WTC11 (cell line): ENCODE data around the gene NKD1. TPM values are rescaled to one million over a fixed set of nuclear protein-coding genes. Genes with fewer than 3 reads are reported as not detected.

Experiments
- ATAC-seq: fragments of 200-7000 bp; cut with Tn5 transposase; 2 replicates; pipeline ENCODE4 v1.10.0; 2021; ENCODE audit warnings: mild to moderate bottlenecking, moderate library complexity
- CTCF ChIA-PET: fragments of 300-600 bp; sonication (Branson Sonifier 250); formaldehyde crosslinking; loops from one replicate; lab custom pipeline; 2021; ENCODE audit warnings: antibody characterized with exemption; lab: Charles Lee
- POLR2A ChIA-PET: fragments of 350-600 bp; sonication (Branson Sonifier 250); formaldehyde crosslinking; loops from one replicate; lab custom pipeline; 2021; ENCODE audit warnings: antibody characterized with exemption; lab: Charles Lee
- DNase-seq: peaks from one replicate; pipeline ENCODE4 v3.0.0; 2021; ENCODE audit warnings: low spot score
- H3K27ac Mint-ChIP-seq: 2 replicates; pipeline ENCODE4 v1.8.0; 2021; ENCODE audit warnings: mixed read lengths
- H3K27me3 Mint-ChIP-seq: 2 replicates; pipeline ENCODE4 v1.8.0; 2021; ENCODE audit warnings: low read depth, mild to moderate bottlenecking, moderate library complexity, mixed read lengths
- H3K36me3 Mint-ChIP-seq: 2 replicates; pipeline ENCODE4 v1.8.0; 2021; ENCODE audit warnings: mixed read lengths
- H3K4me1 Mint-ChIP-seq: 2 replicates; pipeline ENCODE4 v1.8.0; 2022; ENCODE audit warnings: mixed read lengths
- H3K4me3 Mint-ChIP-seq: 2 replicates; pipeline ENCODE4 v1.8.0; 2021; ENCODE audit warnings: mild to moderate bottlenecking, moderate library complexity, mixed read lengths
- H3K9me3 Mint-ChIP-seq: 2 replicates; pipeline ENCODE4 v1.8.0; 2021; ENCODE audit warnings: mixed read lengths
- CBFB ChIP-seq: sonication (generic); formaldehyde crosslinking; IDR thresholded peaks from 2 replicates; pipeline ENCODE4 v1.8.1; 2022; ENCODE audit warnings: mild to moderate bottlenecking, low read depth, missing genetic modification reagents
- CREB1 ChIP-seq: sonication (generic); formaldehyde crosslinking; IDR thresholded peaks from 2 replicates; pipeline ENCODE4 v1.8.0; 2023; ENCODE audit warnings: mild to moderate bottlenecking, missing genetic modification reagents
- E2F5 ChIP-seq: sonication (generic); formaldehyde crosslinking; IDR thresholded peaks from 2 replicates; pipeline ENCODE4 v1.8.1; 2022; ENCODE audit warnings: mild to moderate bottlenecking, moderate library complexity, missing genetic modification reagents
- FOXP1 ChIP-seq: sonication (generic); formaldehyde crosslinking; IDR thresholded peaks from 2 replicates; pipeline ENCODE4 v1.8.0; 2022; ENCODE audit warnings: missing genetic modification reagents, mild to moderate bottlenecking, moderate library complexity, borderline replicate concordance
- GRHL2 ChIP-seq: fragments of 250-450 bp; sonication (Bioruptor Pico); IDR thresholded peaks from 2 replicates; pipeline ENCODE4 v1.8.0; 2022; ENCODE audit warnings: mild to moderate bottlenecking, moderate library complexity; ENCODE audit not compliant: insufficient replicate concordance, severe bottlenecking
- JUN ChIP-seq: sonication (generic); formaldehyde crosslinking; IDR thresholded peaks from 2 replicates; pipeline ENCODE4 v1.8.0; 2023; ENCODE audit warnings: mild to moderate bottlenecking, missing genetic modification reagents
- MXD4 ChIP-seq: fragments of 250-450 bp; sonication (Bioruptor Pico); IDR thresholded peaks from 2 replicates; pipeline ENCODE4 v1.8.0; 2021; ENCODE audit warnings: mild to moderate bottlenecking, moderate library complexity, borderline replicate concordance
- NFYB ChIP-seq: sonication (generic); formaldehyde crosslinking; conservative IDR thresholded peaks from 2 replicates; pipeline ENCODE4 v1.8.0; 2022; ENCODE audit warnings: low read depth, missing genetic modification reagents
- NR1H2 ChIP-seq: sonication (generic); formaldehyde crosslinking; IDR thresholded peaks from 2 replicates; pipeline ENCODE4 v1.9.0; 2021; ENCODE audit warnings: mild to moderate bottlenecking, moderate library complexity, missing genetic modification reagents
- NR2C2 ChIP-seq: sonication (generic); formaldehyde crosslinking; IDR thresholded peaks from 2 replicates; pipeline ENCODE4 v1.8.0; 2022; ENCODE audit warnings: mild to moderate bottlenecking, missing genetic modification reagents
- PRRX2 ChIP-seq: fragments of 250-450 bp; sonication (Bioruptor Pico); IDR thresholded peaks from 2 replicates; pipeline ENCODE4 v1.8.0; 2021; ENCODE audit warnings: mild to moderate bottlenecking
- SOX15 ChIP-seq: fragments of 250-450 bp; sonication (Bioruptor Pico); IDR thresholded peaks from 2 replicates; pipeline ENCODE4 v1.9.0; 2021; ENCODE audit warnings: mild to moderate bottlenecking
- TEAD1 ChIP-seq: sonication (generic); formaldehyde crosslinking; IDR thresholded peaks from 2 replicates; pipeline ENCODE4 v1.8.0; 2022; ENCODE audit warnings: mild to moderate bottlenecking, missing genetic modification reagents
- ZBTB21 ChIP-seq: sonication (generic); formaldehyde crosslinking; IDR thresholded peaks from 2 replicates; pipeline ENCODE4 v1.8.1; 2023; ENCODE audit warnings: mild to moderate bottlenecking, missing genetic modification reagents, borderline replicate concordance
- ZNF263 ChIP-seq: sonication (generic); formaldehyde crosslinking; IDR thresholded peaks from 2 replicates; pipeline ENCODE4 v1.8.1; 2022; ENCODE audit warnings: low read depth, mild to moderate bottlenecking, moderate library complexity, missing genetic modification reagents
- ZNF532 ChIP-seq: fragments of 250-450 bp; sonication (Bioruptor Pico); IDR thresholded peaks from 2 replicates; pipeline ENCODE4 v1.9.0; 2021; ENCODE audit warnings: mild to moderate bottlenecking, borderline replicate concordance
- ZNF671 ChIP-seq: fragments of 250-450 bp; sonication (Bioruptor Pico); IDR thresholded peaks from 2 replicates; pipeline ENCODE4 v1.8.0; 2021; ENCODE audit warnings: mild to moderate bottlenecking
- total RNA-seq: library from RNA; stranded (reverse); gene quantifications from 3 replicates; pipeline ENCODE4 v1.2.3, GENCODE V29; 2021
- TF ChIP-seq, protein P1 (sequence below): sonication (generic); formaldehyde crosslinking; IDR thresholded peaks from 2 replicates; pipeline ENCODE4 v1.8.1; 2023; ENCODE audit warnings: mild to moderate bottlenecking, missing genetic modification reagents
- TF ChIP-seq, protein P2 (sequence below): sonication (generic); formaldehyde crosslinking; IDR thresholded peaks from 2 replicates; pipeline ENCODE4 v1.8.1; 2023; ENCODE audit warnings: mild to moderate bottlenecking, missing genetic modification reagents
- TF ChIP-seq, protein P3 (sequence below): fragments of 200-600 bp; IDR thresholded peaks from 2 replicates; pipeline ENCODE4 v1.8.0; 2022; ENCODE audit warnings: antibody characterized with exemption
- TF ChIP-seq, protein P4 (sequence below): fragments of 250-450 bp; sonication (Bioruptor Pico); IDR thresholded peaks from 2 replicates; pipeline ENCODE4 v2.1.2; 2022; ENCODE audit warnings: mild to moderate bottlenecking, moderate library complexity

NKD1 gene
- total RNA-seq, 1 experiment from 2014 or later: 6.0 TPM

DNA sequence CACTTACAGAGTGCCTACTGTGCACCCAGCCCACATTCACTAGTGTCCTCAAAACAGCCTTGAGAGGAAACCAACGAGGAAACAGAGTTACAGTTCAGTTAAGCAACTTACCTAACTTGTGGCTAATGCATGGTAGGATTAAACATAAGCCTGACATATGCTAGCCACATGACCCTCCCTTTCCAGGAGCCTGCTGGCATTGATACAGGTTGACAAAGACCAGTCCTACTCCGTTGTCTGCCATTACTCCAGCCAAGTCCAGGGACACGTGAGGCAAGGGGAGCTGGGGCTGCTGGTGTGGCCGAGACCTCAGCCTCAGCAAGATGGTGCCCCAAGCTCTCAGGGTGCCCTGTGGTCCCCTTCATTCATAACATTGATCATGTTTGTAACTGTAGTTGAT, 95.0 kb downstream of the NKD1 start:
- H3K9me3 Mint-ChIP-seq: no peaks in the 10 kb centered on the region
- CTCF ChIA-PET: no interaction called here
- TF ChIP-seq, protein P1, sequence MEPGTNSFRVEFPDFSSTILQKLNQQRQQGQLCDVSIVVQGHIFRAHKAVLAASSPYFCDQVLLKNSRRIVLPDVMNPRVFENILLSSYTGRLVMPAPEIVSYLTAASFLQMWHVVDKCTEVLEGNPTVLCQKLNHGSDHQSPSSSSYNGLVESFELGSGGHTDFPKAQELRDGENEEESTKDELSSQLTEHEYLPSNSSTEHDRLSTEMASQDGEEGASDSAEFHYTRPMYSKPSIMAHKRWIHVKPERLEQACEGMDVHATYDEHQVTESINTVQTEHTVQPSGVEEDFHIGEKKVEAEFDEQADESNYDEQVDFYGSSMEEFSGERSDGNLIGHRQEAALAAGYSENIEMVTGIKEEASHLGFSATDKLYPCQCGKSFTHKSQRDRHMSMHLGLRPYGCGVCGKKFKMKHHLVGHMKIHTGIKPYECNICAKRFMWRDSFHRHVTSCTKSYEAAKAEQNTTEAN (CRISPR knock-in tag): no peak
- TF ChIP-seq NR2C2 (CRISPR knock-in tag) (no peak), NR1H2 (CRISPR knock-in tag) (no peak), FOXP1 (CRISPR knock-in tag) (no peak), SOX15 (no peak), CREB1 (no peak), GRHL2 (no peak), E2F5 (CRISPR knock-in tag) (no peak)
- TF ChIP-seq, protein P2, sequence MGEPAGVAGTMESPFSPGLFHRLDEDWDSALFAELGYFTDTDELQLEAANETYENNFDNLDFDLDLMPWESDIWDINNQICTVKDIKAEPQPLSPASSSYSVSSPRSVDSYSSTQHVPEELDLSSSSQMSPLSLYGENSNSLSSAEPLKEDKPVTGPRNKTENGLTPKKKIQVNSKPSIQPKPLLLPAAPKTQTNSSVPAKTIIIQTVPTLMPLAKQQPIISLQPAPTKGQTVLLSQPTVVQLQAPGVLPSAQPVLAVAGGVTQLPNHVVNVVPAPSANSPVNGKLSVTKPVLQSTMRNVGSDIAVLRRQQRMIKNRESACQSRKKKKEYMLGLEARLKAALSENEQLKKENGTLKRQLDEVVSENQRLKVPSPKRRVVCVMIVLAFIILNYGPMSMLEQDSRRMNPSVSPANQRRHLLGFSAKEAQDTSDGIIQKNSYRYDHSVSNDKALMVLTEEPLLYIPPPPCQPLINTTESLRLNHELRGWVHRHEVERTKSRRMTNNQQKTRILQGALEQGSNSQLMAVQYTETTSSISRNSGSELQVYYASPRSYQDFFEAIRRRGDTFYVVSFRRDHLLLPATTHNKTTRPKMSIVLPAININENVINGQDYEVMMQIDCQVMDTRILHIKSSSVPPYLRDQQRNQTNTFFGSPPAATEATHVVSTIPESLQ (CRISPR knock-in tag): no peak
- TF ChIP-seq, all 79 proteins: peak for 0
- Mint-ChIP-seq H3K27me3 (no peaks in the 10 kb centered on the region), H3K27ac (no peak overlapping the region), H3K4me3 (no peak overlapping the region), H3K36me3 (no peaks in the 10 kb centered on the region), H3K4me1 (peaks cover 15% of the 10 kb centered on the region)
- no peak for DNase-seq
- POLR2A ChIA-PET: no interaction called here
- no peak for ATAC-seq

GRCh38 chr16:50644245-50644644, 96.0 kb downstream of the NKD1 start:
- H3K27me3 Mint-ChIP-seq: no peaks in the 10 kb centered on the region
- H3K4me1 Mint-ChIP-seq: peaks cover 15% of the 10 kb centered on the region
- CTCF ChIA-PET: interaction anchor here (1.0 to 2.2 kb wide), 12 partner anchors 9 to 619 kb away, joined by 3 to 22 read pairs (median 5); partner anchors contain the start of genes CNEP1R1 and CYLD
- ATAC-seq: no peak
- H3K4me3 Mint-ChIP-seq: no peak overlapping the region
- no peaks in the 10 kb centered on the region for H3K9me3 Mint-ChIP-seq
- H3K36me3 Mint-ChIP-seq: no peaks in the 10 kb centered on the region
- no peak overlapping the region for H3K27ac Mint-ChIP-seq
- DNase-seq: no peak
- POLR2A ChIA-PET: no interaction called here
- no peak for TF ChIP-seq TEAD1
- no peak for TF ChIP-seq CBFB (CRISPR knock-in tag)
- TF ChIP-seq NFYB: no peak
- TF ChIP-seq ZNF532 (CRISPR knock-in tag): no peak
- no peak for TF ChIP-seq MXD4
- TF ChIP-seq NR2C2 (CRISPR knock-in tag): no peak
- no peak for TF ChIP-seq ZNF263 (CRISPR knock-in tag)
- no peak for TF ChIP-seq JUN (CRISPR knock-in tag)
- TF ChIP-seq, protein P3, sequence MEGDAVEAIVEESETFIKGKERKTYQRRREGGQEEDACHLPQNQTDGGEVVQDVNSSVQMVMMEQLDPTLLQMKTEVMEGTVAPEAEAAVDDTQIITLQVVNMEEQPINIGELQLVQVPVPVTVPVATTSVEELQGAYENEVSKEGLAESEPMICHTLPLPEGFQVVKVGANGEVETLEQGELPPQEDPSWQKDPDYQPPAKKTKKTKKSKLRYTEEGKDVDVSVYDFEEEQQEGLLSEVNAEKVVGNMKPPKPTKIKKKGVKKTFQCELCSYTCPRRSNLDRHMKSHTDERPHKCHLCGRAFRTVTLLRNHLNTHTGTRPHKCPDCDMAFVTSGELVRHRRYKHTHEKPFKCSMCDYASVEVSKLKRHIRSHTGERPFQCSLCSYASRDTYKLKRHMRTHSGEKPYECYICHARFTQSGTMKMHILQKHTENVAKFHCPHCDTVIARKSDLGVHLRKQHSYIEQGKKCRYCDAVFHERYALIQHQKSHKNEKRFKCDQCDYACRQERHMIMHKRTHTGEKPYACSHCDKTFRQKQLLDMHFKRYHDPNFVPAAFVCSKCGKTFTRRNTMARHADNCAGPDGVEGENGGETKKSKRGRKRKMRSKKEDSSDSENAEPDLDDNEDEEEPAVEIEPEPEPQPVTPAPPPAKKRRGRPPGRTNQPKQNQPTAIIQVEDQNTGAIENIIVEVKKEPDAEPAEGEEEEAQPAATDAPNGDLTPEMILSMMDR: no peak
- TF ChIP-seq, protein P4, sequence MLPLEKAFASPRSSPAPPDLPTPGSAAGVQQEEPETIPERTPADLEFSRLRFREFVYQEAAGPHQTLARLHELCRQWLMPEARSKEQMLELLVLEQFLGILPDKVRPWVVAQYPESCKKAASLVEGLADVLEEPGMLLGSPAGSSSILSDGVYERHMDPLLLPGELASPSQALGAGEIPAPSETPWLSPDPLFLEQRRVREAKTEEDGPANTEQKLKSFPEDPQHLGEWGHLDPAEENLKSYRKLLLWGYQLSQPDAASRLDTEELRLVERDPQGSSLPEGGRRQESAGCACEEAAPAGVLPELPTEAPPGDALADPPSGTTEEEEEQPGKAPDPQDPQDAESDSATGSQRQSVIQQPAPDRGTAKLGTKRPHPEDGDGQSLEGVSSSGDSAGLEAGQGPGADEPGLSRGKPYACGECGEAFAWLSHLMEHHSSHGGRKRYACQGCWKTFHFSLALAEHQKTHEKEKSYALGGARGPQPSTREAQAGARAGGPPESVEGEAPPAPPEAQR (CRISPR knock-in tag): no peak
- TF ChIP-seq, protein P1 (CRISPR knock-in tag): no peak
- no peak for TF ChIP-seq FOXP1 (CRISPR knock-in tag)
- TF ChIP-seq ZBTB21 (CRISPR knock-in tag): no peak
- TF ChIP-seq ZNF671 (CRISPR knock-in tag): no peak
- TF ChIP-seq PRRX2 (CRISPR knock-in tag): no peak
- no peak for TF ChIP-seq NR1H2 (CRISPR knock-in tag)
